ENCODE measurements around the gene WSCD1.

DNA sequence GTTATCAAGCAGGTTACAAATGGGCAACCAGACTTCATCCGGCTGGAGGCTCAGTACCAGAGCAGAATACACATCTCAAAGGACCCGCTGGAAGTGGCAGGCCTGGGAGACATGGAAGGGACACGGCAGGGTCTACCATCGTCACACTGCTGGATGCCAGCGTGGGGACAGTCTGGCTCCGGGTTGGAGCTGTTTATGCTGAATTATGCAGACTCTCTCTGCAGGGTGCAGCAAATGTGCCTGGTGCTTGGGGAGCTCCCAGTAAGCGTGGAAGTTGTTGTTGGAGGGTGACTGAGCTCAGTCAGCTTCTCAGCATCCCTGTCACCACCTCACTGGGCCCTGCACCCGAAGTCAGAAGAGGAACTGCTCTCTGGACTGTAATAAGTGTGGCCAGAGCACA is 12.2 kb downstream of the WSCD1 start:
- TF ChIP-seq, protein P1, sequence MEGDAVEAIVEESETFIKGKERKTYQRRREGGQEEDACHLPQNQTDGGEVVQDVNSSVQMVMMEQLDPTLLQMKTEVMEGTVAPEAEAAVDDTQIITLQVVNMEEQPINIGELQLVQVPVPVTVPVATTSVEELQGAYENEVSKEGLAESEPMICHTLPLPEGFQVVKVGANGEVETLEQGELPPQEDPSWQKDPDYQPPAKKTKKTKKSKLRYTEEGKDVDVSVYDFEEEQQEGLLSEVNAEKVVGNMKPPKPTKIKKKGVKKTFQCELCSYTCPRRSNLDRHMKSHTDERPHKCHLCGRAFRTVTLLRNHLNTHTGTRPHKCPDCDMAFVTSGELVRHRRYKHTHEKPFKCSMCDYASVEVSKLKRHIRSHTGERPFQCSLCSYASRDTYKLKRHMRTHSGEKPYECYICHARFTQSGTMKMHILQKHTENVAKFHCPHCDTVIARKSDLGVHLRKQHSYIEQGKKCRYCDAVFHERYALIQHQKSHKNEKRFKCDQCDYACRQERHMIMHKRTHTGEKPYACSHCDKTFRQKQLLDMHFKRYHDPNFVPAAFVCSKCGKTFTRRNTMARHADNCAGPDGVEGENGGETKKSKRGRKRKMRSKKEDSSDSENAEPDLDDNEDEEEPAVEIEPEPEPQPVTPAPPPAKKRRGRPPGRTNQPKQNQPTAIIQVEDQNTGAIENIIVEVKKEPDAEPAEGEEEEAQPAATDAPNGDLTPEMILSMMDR (IDR thresholded peaks at IDR 0.05; ENCODE audit: low read depth, low read length, poor library complexity, severe bottlenecking) = no peak
- no peak for TF ChIP-seq EZH2phosphoT487 (IDR thresholded peaks at IDR 0.05; ENCODE audit: borderline replicate concordance, low read length)

Measured in DOHH2 (cell line).